Embryonic facial prominence (tissue), 1 donor: ENCODE data around the gene CTNS.
A peak's percentile ranks its signal among the peaks of the same experiment; 100 is the strongest.

ENCODE experiments used
- DNase-seq: peaks from one replicate; pipeline ENCODE4 v3.0.0-alpha.2; 2016; ENCODE audit errors: extremely low spot score

The CTNS gene

DNA sequence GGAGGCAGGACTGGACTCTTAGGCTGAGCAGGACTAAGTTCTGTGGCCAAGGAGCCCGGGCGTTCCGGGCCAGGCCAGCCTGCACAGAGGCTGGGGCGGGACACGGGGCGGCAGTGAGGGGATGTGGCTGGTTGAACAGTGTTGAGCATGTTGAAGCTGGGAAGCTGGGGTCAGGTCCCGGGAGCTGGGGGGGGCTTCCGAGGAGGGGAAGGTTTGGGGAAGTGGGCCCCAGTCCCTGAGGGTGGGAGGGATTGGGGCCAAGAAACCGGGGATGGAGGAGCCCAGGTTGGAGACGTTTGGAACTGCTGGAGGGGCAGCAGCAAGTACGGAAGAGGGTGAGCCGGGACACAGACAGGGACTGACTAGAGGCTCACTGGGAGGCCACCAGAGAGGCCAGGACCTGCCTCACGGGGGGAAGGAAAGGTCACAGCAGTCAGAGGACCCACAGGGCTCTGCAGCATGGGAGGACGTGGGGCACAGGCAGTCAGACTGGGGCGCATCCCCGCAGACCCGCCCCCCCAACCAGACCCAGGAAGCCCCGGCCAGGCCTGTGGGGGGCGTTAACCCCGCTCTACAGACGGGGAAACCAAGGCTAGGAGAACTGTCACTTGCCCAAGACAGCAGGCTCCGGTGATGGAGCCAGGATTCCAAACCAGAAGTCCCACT lies 22.4 kb downstream of the CTNS start:
- no peak for DNase-seq

DNA sequence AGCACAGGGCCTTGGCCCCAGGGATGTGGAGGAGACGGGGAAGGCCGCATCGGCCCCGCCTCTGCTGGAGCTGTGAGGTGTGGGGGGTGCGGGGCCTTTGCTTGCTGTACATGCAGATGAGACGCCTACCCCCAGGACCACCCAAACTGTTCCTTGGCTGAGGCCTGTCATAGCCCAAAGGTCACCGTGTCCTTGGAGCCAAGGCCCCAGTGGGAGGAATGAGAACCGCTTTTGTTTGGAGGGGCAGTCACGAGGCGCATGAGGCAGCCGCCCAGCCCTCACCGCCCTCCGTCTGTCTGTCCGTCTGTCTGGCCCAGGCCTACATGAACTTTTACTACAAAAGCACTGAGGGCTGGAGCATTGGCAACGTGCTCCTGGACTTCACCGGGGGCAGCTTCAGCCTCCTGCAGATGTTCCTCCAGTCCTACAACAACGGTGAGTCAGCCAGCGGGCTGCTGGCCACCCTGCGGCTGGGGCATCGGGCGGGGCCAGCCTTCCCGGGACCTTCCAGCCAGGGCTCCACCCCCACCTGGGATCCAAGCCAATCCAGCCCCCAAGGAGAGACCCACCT lies 23.1 kb downstream of the CTNS start:
- no peak for DNase-seq

DNA sequence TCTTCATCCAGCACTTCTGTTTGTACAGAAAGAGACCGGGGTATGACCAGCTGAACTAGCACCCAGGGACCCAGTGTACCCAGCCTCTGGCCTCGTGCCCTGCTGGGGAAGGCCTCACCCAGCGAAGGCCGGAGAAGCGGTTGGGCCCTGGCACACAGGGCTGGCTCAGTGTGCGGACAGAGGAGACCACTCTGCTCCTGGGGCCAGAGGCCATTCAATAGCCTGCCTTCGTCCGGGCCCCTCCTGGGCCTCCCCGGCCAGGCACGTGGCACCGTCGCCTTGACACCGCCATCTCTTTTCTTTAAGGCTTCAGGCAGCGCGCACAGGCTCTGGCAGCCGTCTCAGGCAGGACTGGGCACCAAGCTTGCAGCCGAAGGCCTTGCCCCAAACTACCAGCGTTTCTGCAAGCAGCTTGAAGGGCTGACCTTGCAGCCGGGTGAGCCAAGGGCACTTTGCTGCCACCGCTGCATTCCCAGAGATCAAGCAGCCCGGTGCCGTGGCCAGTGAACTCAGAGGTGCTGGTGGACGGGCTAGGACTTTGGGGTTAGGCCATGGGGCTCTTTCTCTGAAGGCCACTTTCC lies 23.8 kb downstream of the CTNS start:
- no peak for DNase-seq

DNA sequence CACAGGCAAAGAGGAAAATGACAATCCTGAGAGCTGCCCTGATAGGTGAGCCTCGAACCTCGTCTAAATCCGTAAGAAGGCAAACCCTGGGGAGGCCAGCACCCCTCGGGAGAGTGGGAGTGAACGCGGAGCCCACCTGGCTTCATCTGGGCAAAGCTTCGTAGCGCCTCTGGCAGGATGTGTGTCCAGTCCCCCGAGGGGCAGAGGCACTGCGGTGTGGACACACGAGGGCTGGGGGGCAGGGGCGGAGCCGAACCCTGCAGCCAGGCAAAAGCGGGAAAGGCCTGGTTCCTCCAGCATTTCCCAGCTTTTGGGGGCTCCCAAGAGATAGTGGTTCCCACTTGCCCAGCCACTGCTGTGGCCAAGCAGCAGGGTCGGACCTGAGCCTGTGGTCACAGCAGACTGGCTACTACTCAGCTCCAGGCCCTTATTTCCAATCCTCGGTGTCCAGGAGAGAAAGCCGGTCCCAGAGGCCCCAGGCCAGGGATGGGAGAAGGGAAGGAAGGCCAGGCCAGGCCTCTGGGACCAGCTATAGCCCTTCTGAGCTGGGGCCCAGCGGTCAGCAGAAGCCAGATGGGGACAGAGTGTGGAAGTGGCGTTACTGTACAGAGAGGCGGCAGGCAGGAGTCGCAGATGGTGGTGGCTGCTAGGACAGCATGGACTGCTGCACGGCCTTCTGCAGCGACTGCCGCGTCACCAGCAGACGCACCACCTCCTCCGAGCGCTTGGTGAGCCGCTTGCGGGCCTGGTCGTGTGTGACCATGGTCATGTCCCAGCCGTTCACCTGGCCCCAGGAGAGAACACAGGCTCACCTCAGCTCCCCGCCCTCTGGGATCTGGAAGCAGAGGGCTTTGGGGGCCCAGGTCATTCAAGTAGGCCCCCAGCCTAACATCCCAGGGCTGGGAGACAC lies 26.8 kb downstream of the CTNS start:
- no peak for DNase-seq

DNA sequence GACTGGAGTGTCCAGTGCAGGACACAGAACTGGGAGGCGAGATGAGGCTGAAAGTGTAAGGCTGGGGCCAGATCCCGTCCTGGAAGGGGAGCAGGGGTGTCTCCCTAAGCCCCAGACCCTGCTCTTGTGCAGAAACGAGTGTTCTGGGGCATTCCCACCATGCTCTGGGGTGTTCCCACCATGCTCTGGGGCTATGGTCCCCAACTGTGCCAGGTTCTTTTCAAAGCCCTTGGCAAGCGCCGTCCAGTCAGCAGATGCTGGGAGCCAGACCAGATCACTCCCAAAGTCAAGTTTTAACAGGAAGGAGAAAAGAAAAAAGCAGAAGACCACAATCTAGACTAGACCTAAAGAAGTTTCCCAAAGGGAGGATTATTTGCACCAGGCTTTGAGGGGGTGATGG lies 29.3 kb downstream of the CTNS start:
- no peak for DNase-seq

DNA sequence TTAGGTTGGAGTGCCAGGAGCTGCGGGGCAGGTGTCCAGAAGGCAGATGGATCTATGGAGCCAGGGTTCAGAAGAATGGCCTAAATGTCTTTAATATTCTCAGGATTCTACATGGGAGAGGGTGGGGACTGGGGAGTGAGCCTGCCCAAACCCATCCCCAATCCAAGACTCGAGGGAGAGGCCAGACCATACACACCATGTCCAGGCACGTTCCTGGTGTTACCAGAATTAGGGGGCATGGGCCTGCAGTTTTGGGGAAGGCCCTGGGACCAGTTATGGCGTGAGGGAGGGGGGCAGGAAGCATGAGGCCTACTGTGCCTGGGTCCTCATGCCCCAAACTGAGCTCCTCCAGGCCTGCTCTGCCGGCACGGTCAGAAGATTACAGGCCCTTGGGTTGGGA lies 30.0 kb downstream of the CTNS start:
- DNase-seq: no peak

DNA sequence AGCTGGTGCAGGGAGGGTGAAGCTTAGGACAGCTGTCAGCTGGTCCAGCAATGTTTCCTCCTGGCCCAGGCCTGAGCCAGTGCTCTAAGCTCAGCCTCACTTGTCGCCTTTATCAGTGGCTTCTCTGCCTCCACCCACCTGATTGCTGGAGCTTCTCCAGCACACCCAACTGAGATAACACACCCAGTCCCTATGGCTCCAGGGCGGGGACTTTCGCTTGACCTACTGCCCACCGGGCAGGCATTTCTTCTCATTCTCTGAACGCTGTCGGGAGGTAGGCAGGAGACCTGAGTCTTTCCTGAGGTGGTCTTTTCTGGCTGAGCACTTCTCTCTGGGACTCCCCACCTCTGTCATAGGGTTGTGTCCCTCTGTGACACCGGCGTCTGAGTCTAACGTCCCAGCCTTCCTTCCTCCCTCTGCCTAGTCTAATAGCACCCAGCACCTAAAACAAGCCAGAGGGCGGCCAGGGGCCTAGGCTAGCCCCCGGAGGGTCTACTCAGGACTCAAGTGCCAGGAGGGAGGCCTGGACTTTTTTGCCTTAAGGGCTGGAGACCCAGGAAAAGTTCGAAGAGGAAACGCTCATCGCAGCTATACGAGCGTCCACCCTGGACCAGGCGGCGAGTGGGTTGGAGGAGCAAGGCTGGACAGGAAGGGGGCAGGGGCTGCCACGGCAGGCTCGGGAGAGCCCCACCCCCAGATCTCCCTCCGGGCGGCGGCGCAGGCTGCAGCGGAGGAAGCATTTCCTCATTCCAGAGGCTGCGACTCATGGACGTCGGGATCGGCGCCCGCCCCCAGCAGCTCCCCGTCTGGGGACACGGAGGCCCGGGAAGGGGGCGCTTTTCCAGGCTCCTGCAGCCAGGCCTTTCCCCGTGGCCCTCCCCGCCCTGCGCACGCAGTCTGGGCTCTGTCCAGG lies 31.1 kb downstream of the CTNS start:
- DNase-seq: peak; percentile 76

DNA sequence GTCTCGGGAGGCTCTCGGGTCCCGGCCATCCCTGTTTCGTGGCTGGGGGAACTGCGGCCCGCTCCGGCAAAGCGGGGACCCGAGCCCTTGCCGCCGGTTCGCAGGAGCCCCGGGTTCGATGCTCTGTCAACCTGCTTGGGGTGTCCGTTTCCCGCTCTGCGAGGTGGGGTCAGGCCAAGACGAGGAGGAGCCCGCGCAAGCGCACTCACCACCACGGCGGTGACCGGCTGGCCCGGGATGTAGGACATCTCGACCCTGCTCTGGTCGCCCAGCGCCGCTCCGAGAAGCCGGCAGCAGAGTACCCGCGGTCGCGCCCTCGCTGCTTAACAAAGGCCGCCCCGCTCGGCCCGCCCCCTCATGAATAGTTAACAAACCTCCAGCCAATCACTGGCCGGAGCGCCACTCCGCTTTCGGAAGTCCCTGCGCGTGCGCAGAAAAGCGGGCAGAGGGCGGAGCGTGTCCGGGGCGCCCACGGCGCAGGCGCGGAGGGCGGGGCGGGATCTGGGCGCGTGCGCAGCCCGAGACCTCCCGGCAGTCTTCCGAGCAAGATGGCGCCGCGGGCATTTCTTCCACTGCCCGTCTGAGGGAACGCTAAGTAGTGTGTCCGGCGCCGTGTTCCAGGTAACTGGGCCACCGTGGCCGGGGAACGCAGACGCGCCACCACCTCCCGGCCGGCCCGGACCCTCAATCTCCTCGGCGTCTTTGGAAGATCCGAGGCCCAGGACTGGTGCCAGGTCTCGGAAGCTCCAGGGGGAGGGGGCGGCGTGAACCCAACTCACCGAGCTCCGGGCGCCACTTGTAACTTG lies 31.9 kb downstream of the CTNS start, which contains the start of the genes EMC6 and TAX1BP3:
Gene EMC6 (plus strand): TSS at position 534 of the 806 bp plus-strand sequence. CDS start 335 bp downstream, outside the sequence.
Gene TAX1BP3 (minus strand): TSS at position 300 of the 806 bp plus-strand sequence. CDS start 52 bp downstream, at position 248.
- DNase-seq: peak; percentile 94

DNA sequence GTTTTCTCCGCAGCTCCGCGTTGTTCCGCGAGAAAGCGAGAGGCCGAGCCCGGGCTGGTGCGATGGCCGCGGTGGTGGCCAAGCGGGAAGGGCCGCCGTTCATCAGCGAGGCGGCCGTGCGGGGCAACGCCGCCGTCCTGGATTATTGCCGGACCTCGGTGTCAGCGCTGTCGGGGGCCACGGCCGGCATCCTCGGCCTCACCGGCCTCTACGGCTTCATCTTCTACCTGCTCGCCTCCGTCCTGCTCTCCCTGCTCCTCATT lies 32.5 kb downstream of the CTNS start:
- no peak for DNase-seq

DNA sequence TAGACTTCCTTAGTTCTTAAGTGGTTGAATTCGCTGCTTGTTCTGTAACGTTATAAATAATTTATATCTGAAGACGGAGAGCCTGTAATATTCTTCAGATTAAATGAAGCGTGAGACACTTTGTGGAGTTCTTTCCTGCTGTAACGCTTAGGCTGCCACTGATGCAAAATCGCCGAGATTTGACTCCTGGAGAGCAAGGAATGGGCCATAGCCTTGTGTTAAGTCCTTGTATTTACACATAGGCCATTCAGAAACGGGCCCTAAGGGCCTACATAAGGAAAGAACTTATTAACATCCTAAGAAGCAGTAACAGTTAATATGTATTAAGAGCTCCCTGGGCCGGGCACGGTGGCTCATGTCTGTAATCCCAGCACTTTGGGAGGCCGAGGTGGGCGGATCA lies 33.0 kb downstream of the CTNS start:
- no peak for DNase-seq

DNA sequence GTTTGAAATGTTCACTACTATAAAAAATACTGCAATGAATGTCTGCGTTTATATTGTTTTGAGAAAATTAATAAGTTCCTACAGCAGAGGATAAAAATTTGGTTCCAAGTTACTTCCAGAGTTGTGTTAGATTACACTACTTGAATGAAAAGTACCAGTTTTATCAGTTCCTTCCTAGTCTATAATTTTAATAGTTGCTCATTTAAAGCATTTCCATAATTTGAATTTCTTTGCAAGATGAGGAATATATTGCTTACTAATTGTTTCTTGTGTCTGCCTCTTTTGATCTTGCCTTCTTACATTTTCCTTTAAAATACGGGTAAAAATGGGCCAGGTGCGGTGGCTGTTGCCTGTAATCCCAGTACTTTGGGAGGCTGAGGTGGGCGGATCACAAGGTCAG lies 36.0 kb downstream of the CTNS start:
- DNase-seq: no peak

DNA sequence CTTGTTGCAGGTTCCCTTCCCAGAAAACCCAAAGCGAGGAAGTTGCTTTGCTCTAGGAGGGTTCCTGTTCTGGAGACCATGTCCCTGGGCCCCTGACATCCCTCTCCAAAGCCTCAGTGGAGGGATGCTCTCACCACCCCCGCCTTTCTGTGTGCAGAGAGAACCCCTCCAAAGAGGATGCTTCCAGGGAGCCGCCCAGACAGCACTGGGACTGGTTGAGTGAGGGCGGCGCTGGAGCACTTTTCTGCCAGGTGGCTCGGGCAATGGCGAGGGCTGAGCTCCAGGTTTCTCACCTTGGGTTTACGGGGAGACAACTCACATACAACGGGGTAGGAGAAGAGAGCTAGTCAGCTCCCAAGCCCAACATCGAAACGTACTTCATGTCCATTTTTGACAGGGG lies 39.3 kb downstream of the CTNS start:
- DNase-seq: no peak

DNA sequence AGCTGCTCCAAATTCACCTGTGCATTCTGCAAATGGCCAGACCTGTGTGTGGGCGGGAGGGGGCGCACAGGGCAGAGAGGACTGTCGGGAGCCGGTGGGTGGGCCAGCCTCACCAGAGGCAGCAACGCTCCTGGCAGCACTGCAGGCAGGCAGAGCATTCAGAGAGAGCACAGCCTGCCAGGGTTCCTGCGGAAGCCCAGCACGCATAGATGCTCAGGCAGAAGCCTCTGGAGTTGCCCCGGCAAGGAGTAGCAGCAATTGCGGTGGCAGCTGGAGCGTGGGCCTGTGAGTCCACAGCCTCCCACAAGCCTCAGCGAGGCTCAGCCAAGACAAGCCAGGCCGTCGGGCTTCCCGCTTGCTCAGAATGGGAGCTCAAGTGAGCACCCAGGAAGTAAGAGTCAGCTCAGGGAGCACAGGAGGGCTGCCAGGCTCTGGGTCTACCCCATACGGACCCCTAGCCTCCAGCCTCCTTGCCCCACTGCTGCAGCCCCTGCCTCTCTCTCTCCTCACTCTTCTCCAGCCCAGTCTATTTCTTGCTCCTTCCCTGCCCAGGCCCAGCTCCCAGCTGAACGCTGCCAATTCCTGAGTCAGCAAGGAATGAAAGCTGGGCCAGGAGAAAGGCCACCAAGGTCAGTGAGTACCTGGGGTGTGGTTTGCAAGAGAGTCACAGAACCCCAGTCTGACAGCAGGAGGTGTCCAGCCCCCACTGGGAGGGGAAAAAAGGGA lies 41.7 kb downstream of the CTNS start:
- no peak for DNase-seq

DNA sequence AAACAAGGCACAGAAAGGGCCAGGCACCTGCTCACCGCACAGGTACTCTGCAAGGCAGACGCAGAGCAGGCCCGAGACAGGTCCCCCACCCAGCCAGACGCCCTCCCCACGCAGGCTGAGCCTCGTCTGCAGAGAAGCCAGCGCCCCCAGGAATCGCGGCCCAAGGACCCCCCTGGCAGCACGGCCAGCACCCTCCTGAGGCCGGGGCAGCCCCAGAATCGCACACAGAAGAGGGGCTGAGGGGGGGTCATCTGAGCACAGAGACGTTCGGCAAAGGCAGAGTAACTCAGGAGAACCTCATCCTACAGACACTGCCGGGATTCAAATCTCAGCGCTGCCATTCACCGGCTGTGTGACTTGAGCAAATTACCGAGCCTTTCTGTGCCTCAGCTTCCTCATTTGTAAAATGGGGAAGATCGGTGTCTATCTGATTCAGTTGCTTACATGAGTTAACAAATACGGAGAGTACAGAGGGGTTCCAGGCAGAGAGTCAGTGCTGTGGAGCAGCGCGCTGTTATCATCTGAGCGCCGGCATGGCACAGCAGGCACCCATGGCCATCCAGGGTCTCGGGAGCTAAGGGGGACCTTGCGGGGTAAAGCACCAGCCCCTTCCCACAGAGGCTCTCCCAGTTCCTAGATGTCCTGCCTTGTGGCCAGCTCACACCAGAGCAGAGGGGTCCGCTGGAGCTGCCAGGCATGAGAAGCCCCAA lies 42.4 kb downstream of the CTNS start:
- DNase-seq: no peak

DNA sequence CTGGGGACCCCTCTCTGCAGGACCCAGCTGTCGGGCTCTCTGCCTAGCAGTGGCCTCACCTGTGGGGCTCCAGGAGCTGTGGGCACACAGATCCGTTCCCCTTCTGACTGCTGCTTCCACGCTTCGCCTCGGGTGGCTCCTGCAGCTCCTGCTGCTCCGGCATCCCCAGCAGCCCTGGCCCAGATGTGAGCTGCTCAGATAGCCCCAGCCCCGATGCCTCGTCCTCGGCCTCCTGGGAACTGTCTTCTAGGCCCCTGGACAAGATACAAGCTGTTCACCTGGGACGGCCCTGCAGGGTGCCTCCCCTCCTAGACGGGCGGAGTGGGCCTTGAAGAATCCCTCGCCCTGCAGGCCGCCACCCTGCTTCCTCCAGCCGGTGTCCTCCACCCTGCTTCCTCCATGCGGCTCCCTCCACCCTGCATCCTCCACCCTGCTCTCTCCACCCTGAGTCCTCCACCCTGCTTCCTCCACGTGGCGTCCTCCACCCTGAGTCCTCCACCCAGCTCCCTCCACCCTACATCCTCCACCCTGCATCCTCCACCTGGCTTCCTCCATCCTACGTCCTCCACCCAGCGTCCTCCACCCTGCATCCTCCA lies 43.1 kb downstream of the CTNS start:
- DNase-seq: no peak

DNA sequence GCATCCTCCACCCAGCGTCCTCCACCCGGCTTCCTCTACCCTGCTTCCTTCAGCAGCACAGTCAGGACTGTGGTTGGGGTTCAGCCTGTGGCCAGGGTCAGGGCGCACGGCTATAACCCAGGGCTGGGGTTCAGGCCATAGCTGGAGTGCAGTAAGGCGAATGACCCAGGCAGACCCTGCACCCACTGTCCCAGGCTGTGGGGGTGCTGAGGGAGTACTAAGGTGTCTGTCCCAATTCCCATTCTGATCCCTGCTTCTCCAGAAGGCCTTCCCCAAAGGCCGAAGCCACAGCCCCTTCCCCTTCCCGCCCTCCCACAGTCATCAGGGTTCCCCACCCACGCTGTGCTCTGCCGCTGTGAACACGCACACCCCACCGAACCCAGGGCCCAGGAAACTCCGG lies 44.5 kb downstream of the CTNS start:
- DNase-seq: no peak

DNA sequence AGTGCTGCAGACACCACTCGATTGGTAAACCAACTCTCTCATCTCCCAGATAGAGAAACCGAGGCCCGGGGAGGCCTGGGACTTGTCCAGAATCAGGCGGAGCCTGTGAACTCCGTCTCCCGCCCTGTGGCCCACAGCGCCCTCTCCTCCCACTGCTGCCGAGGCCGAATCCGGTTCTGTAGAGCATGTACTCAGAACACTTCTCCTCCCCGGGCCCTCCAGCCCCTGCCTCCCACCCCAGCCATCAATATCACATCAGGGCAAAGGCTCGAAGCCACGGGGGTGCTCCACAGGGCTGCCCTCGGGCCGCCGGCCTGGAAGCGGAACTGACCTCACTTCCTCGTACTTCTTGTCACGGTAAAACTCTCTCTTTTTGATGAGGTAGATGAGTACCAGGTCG lies 45.0 kb downstream of the CTNS start:
- DNase-seq: no peak

DNA sequence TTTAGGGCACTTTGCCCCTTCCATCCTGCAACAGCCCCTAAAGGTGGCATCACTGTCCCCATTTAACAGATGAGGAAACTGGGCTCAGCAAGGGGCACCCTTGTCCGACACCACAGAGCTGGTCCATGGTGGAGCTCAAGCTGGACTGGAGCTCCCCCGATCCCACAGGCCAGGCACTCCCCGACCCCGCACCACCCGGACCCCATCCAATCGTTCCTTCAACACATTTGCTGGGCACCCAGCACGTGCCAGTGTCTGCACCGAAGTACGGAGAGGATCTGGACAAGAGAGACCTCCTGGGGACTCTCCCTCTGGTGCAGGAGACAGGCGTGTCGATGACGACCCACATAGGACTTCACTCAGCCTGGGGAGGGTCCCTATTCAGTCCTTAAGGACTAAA lies 45.5 kb downstream of the CTNS start:
- DNase-seq: no peak

DNA sequence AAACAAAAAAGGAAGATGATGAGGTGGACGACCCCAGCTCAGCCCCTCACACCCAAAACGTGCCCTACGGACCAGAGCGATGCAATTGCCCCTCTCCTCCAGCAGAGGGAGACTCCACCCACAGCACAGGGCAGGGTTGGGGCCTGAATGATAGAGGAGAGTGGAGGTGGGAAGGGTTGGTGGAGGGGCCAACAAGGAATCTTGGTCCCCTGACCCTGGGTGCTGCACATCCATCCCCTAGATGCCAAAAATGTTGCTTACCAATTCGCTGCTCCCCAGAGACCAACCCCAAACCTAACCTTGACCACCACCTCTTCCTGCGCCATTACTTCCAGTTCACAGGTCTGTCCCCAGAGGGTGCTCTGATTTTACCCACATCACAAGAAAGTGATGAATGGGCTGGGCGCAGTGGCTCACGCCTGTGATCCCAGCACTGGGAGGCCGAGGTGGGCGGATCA lies 46.5 kb downstream of the CTNS start:
- DNase-seq: no peak
